LNCaP clone FGC (cell line): Measurements from ENCODE around the gene ASTN2.

Experiments used
- DNase-seq: peaks from one replicate; pipeline ENCODE4 v3.0.0-alpha.2; 2011; ENCODE audit warnings: low read depth
- H3K4me3 ChIP-seq: 2 replicates; pipeline ENCODE4 v1.5.1; 2011; ENCODE audit warnings: mild to moderate bottlenecking, low read depth, low read length, control low read depth
- TF ChIP-seq, protein P1 (sequence below): IDR thresholded peaks from 2 replicates; pipeline ENCODE4 v1.5.1; 2012; ENCODE audit warnings: mild to moderate bottlenecking; ENCODE audit not compliant: control insufficient read depth, insufficient read depth; ENCODE audit errors: extremely low read depth

Gene ASTN2

DNA sequence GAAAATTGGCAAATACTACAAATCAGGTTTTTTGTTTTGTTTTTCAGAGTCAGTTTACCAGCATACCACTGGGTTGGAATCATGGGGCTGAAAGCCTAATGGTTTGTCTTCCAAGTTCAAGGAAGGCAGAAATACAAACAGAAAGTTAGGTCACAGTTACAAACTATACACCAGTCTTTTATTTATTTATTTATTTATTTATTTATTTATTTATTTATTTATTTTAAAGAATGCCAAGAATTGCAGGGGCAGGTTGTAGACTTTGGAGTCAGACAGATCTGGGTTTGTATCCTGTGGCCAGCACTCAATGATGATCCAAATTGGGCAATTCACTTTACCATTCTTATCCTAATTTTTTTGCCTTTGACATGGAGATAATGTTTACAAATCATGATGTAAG is 353.9 kb downstream of the ASTN2 start:
- TF ChIP-seq, protein P1, sequence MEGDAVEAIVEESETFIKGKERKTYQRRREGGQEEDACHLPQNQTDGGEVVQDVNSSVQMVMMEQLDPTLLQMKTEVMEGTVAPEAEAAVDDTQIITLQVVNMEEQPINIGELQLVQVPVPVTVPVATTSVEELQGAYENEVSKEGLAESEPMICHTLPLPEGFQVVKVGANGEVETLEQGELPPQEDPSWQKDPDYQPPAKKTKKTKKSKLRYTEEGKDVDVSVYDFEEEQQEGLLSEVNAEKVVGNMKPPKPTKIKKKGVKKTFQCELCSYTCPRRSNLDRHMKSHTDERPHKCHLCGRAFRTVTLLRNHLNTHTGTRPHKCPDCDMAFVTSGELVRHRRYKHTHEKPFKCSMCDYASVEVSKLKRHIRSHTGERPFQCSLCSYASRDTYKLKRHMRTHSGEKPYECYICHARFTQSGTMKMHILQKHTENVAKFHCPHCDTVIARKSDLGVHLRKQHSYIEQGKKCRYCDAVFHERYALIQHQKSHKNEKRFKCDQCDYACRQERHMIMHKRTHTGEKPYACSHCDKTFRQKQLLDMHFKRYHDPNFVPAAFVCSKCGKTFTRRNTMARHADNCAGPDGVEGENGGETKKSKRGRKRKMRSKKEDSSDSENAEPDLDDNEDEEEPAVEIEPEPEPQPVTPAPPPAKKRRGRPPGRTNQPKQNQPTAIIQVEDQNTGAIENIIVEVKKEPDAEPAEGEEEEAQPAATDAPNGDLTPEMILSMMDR, result no peak
- H3K4me3 ChIP-seq, result no peak overlapping the region
- no peak for DNase-seq

DNA sequence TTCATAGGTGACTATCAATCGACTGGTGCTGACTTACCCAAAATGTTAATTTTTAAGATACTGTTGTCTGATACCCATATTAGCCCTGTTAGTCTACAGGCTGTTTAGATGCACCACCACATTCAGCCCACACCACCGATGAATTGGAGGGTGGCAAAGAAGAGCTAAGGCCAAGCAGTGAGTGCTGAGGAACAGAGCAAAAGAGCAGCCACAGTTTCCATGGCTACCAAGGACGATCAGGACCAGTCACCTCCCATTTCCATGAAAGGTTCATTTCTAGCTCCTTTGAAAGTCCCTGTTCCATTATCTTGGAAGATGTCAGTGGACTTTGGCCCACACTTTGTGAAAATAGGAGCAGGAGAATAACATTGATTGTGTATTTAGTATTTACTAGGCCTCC is 364.9 kb downstream of the ASTN2 start:
- DNase-seq, result no peak
- H3K4me3 ChIP-seq, result no peak overlapping the region
- TF ChIP-seq, protein P1, result no peak

DNA sequence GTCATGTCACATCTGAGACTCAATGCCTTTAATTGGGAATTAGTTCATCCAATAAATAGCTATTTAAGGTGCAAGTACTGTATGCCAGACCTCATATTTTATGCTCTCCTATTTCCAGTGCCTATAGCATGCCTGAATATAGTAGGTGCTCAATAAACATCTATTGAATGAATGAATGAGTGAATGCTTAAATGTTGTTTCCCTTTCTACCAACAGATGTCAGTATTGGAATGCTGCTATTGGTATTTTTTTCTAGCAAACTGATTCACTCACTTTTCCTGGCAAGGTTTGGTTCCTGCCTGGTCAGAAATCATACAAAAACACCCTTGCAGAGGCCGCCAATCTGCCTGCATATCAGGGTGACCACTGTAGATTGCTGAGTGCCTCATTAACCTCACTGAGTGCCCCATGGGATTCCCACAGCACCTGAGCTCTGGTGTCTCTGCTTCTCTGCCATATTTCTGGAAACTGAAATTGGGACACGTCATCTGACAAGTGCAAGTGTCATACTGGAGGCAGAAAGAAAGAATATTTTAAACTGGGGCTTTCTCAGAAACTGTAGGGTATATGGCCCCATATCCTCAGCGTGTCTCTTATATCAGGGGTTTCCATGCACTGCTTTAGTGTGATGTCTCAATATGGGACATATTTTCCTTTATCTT is 368.1 kb downstream of the ASTN2 start:
- no peak for DNase-seq
- H3K4me3 ChIP-seq, result no peak overlapping the region
- TF ChIP-seq, protein P1, result no peak

DNA sequence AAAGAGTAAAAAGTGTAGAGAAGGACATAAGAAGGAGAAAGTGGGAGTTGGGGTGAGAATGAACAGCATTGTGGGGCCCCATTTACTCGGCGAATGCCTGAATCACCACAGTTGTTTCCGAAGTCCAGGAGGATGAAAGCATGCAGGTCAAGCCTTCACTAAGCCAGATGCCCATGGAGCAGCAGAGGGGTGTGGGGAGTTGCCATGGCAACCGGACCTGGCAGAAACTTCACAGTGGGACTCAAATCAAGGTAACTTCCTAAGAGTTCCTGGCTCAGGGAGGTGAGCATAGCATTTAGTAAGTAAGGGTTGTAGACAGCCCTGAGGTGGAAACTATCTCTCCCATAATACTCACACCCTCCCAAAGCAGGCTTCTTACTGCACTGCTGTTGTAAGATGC is 370.6 kb downstream of the ASTN2 start:
- TF ChIP-seq, protein P1, result no peak
- no peak overlapping the region for H3K4me3 ChIP-seq
- no peak for DNase-seq

DNA sequence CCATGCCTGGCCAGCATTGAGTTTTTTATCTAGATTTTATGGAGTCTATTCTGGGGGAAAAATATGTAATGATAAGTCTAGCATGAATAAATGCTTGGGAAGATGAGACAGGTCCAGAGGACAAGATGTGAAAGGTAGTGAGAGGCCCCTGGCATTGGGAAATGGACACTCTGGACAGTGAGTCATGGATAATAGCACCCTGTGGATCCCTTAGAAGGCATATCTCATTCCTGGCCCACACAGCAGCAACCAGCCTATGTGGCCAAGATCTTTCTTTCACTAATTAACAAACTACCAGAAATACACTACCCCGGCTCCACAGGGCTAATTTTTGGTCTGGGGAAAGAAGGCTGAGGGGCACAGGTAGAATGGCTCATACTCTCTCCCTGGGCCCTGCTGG is 371.7 kb downstream of the ASTN2 start:
- no peak for DNase-seq
- no peak overlapping the region for H3K4me3 ChIP-seq
- TF ChIP-seq, protein P1, result no peak

DNA sequence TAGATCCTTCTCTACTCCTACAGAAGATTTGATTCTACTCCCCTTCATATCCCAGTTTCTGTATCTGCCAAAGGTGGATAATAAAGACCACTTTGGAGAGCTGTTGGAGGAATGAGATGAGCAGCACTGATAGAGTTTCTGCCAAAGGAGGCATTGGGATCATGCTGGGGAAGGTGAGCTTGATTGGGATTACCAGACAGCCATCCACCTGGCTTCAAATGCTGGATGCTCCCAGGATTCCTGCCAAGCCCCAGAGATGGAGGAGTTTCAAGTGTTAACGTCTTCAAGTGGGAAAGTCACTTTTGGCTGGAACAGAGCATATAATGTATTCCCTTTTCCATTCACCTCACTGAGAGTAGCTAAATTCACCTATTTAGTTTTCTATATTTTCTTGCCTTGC is 379.3 kb downstream of the ASTN2 start:
- no peak for DNase-seq
- TF ChIP-seq, protein P1, result no peak
- no peak overlapping the region for H3K4me3 ChIP-seq

DNA sequence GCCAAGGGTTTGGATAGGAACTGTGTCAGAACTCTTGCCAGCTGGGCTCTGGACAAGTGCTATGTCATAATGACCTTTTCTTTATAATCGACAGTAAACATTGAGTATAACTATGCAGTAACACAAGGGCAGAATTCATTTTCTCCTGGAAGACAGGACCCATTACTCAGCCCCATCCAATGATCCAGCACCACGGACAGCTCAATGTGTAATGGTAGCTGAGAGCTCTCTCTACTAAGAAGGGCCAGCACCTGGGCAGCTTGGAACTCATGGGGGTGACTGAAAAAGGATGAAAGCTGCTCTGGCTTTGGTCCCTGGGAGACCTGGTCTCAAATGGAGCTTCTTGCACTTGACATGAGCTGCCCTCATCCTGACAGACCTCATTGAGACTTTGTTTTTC is 380.0 kb downstream of the ASTN2 start:
- TF ChIP-seq, protein P1, result no peak

More for the DNA sequence above, 380.0 kb downstream of the ASTN2 start:
- H3K4me3 ChIP-seq, result no peak overlapping the region
- DNase-seq, result no peak
